ENCODE data around the gene PAK5. TPM values are rescaled to one million over a fixed set of nuclear protein-coding genes. Genes with fewer than 3 reads are reported as not detected.

Gene PAK5
- total and polyA plus RNA-seq, 2 experiments from 2014 or later: 0.57 to 1.1 TPM

- TF ChIP-seq CREB1 (CRISPR knock-in tag; IDR thresholded peaks at IDR 0.05; ENCODE audit: low read depth): no peak
- TF ChIP-seq ETS1 (IDR thresholded peaks at IDR 0.05): no peak
- TF ChIP-seq CTCF (conservative IDR thresholded peaks at IDR 0.05; ENCODE audit: low read depth in 2 of 2): no peak
- TF ChIP-seq JUNB (IDR thresholded peaks at IDR 0.05; ENCODE audit: unreplicated experiment): no peak
- no peak for TF ChIP-seq EZH2 (IDR thresholded peaks at IDR 0.05; ENCODE audit: low read depth, unreplicated experiment)
- TF ChIP-seq ZNF114 (CRISPR knock-in tag; IDR thresholded peaks at IDR 0.05): no peak
- no peak for TF ChIP-seq ZNF462 (CRISPR knock-in tag; IDR thresholded peaks at IDR 0.05)
- no peak for TF ChIP-seq ZNF331 (CRISPR knock-in tag; IDR thresholded peaks at IDR 0.05; ENCODE audit: low read depth)
- TF ChIP-seq STAT1 (IDR thresholded peaks at IDR 0.05; ENCODE audit: unreplicated experiment): no peak
- TF ChIP-seq POLR2AphosphoS5 (IDR thresholded peaks at IDR 0.05; ENCODE audit: low read depth): no peak
- no peak for TF ChIP-seq EZH2phosphoT487 (IDR thresholded peaks at IDR 0.05; ENCODE audit: unreplicated experiment)
- no peak for TF ChIP-seq NANOG (IDR thresholded peaks at IDR 0.05; ENCODE audit: borderline replicate concordance)
- no peak for TF ChIP-seq REST (IDR thresholded peaks at IDR 0.05; ENCODE audit: unreplicated experiment)
- H3K4me1 ChIP-seq (ENCODE audit: insufficient read depth): no peaks in the 10 kb centered on the region
- no peaks in the 10 kb centered on the region for H3K36me3 ChIP-seq (ENCODE audit: insufficient read depth)
- no peak overlapping the region for H3K27ac ChIP-seq (ENCODE audit: low read depth)
- H3K4me3 ChIP-seq: no peak overlapping the region
- Mint-ChIP-seq H3K36me3 (ENCODE audit: low read depth) (no peaks in the 10 kb centered on the region), H3K27ac (no peak overlapping the region), H3K27me3 (ENCODE audit: insufficient read depth, low read depth, poor library complexity) (no peaks in the 10 kb centered on the region), H3K9me3 (no peaks in the 10 kb centered on the region), H3K4me1 (peaks cover 4% of the 10 kb centered on the region; the same call in 1 of the 3 replicates), H3K4me3 (no peak overlapping the region)
- ATAC-seq (no peak), DNase-seq (ENCODE audit: low spot score) (no peak)
- no peak overlapping the region for H3K4me2 ChIP-seq
- no peaks in the 10 kb centered on the region for H3K9me2 ChIP-seq (ENCODE audit: insufficient read depth)
- H2AFZ ChIP-seq: no peak overlapping the region
- no peaks in the 10 kb centered on the region for H3K79me2 ChIP-seq (replicated peaks; ENCODE audit: insufficient read depth)
- H3F3A ChIP-seq (replicated peaks; ENCODE audit: low read depth): no peaks in the 10 kb centered on the region
- H4K20me1 ChIP-seq (replicated peaks; ENCODE audit: insufficient read depth): no peaks in the 10 kb centered on the region
- no peaks in the 10 kb centered on the region for H3K27me3 ChIP-seq (ENCODE audit: insufficient read depth)
Measured at GRCh38 chr20:9590189-9590588, 248.7 kb downstream of the PAK5 start.
